ENCODE data around the gene POLR2E.

DNA sequence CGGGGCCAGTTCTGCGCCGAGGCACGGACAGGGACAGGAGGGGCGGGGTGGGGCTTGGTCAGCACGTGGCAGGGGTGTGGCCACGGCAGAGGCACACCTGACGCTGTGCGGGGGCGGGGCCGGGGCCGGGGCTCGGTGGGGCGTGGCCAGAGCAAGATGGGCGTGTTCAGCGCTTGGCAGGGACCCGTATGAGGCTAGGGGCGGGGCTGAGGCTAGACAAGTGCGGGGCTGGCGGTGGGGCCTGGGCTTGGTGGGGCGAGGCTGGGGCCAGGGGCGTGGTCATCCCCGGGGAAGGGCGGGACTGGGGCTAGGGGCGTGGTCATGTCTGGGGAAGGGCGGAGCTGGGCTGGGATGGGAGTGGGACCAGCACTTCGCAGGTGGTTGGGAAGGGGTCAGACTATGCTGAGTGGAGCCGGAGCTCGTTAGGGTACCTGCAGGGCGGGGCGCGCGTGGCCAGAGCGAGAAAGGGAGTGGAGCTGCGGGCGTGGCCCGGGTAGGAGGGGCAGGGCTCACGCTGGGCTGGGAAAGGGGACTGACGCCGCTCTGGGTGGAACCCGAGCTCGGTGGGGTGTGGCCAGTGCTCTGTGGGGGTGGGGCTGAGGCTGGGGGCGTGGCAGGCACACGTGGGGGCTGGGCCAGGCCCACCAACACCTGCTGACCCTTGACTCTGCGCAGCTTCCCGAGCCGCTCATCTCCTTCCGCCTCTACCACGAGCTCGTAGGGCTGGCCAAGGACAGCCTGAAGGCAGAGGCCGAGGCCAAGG, 12.8 kb downstream of the POLR2E start:
- TF ChIP-seq CTCF (IDR thresholded peaks at IDR 0.05): no peak
- no peak for TF ChIP-seq POLR2A (IDR thresholded peaks at IDR 0.05)
- no peak for TF ChIP-seq POLR2AphosphoS5 (IDR thresholded peaks at IDR 0.05)
- TF ChIP-seq EP300 (IDR thresholded peaks at IDR 0.05): no peak
